Measurements from ENCODE around the gene ST7L. TPM values are rescaled to one million over a fixed set of nuclear protein-coding genes. Genes with fewer than 3 reads are reported as not detected.

The ST7L gene
- total RNA-seq, 1 experiment from 2014 or later: 22.1 TPM

DNA sequence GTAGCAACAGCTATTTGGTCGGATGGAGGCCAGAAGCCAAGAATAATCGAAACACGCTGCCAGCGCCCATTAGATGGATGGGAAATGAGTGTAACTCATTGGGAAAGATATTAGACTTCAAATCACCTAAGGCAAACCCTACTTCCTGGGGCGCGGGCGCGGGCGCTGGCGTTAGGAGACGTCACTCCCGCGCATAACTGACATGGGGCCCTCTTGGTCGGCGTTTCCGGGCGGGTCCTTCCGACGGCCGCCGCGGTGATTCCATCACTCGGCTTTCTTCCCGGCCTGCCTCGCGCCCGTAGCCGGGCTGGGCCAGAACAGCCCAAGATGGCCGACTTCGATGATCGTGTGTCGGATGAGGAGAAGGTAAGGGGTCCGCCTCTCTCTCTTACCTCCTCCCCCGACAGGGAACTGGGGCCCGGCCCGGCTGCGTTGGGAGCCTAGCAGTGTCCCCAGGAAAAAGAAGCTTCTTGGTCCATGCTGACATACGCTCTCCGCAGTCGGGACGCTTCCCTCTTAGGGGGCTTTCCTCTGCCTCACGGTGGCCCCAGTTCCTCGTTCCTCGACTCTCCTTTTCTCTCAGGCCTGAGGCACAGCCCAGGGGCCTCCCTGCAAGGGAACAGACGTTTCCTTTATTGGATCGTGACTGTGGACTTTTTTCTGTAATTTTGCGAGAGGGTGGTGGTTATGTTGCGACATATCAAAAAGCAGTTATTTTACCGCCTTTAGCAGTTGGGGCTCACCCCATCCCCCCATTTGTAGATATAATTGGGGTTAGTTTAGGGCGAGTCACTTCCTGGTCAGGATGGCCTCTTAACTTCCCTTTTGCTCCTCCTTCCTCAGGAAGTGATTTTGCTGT, 806 bp upstream of the ST7L start, which contains the start of gene CAPZA1:
TSS of gene CAPZA1 (plus strand) at position 315 of the 859 bp plus-strand sequence. CDS start at position 328, 13 bp downstream.
- BruUV-seq (replicated peaks): no TSS peak
- intact Hi-C loops (cut with micrococcal nuclease; ENCODE audit: unreplicated experiment): loop anchor here (1.0 to 10.0 kb wide), 4 partner anchors 88 to 229 kb away; partner anchors contain the start of gene RHOC
- Histone ChIP-seq H3K79me2 (ENCODE audit: low read depth) (peaks cover 84% of the 10 kb centered on the region), H3F3A (ENCODE audit: insufficient read depth, low read depth) (peaks cover 17% of the 10 kb centered on the region), H2AFZ (peak within 1 kb of the TSS; percentile 88), H4K20me1 (ENCODE audit: insufficient read depth) (peaks cover 38% of the 10 kb centered on the region), H3K27ac (peak within 1 kb of the TSS; percentile 86), H3K4me3 (peak within 1 kb of the TSS; percentile 96), H3K36me3 (ENCODE audit: low read depth) (peaks cover 24% of the 10 kb centered on the region), H3K9me2 (ENCODE audit: insufficient read depth) (no peaks in the 10 kb centered on the region), H3K4me2 (peak within 1 kb of the TSS; percentile 98), H3K9me3 (ENCODE audit: insufficient read depth, low read depth) (no peaks in the 10 kb centered on the region), H3K4me1 (replicated peaks; ENCODE audit: insufficient read depth) (peaks cover 37% of the 10 kb centered on the region), H3K27me3 (ENCODE audit: insufficient read depth, low read depth) (no peaks in the 10 kb centered on the region)
- peak; percentile 81 to 83 for DNase-seq
- ChIA-PET POLR2A (ENCODE audit: unreplicated experiment) (interaction anchor here (0.7 kb wide), 1 partner anchor 1027 kb away, joined by 3 read pairs; no protein-coding TSS in a partner anchor), CTCF (no interaction called here)
- TF ChIP-seq EZH2 (IDR thresholded peaks at IDR 0.05; ENCODE audit: low read depth): no peak
- TF ChIP-seq, protein P1, sequence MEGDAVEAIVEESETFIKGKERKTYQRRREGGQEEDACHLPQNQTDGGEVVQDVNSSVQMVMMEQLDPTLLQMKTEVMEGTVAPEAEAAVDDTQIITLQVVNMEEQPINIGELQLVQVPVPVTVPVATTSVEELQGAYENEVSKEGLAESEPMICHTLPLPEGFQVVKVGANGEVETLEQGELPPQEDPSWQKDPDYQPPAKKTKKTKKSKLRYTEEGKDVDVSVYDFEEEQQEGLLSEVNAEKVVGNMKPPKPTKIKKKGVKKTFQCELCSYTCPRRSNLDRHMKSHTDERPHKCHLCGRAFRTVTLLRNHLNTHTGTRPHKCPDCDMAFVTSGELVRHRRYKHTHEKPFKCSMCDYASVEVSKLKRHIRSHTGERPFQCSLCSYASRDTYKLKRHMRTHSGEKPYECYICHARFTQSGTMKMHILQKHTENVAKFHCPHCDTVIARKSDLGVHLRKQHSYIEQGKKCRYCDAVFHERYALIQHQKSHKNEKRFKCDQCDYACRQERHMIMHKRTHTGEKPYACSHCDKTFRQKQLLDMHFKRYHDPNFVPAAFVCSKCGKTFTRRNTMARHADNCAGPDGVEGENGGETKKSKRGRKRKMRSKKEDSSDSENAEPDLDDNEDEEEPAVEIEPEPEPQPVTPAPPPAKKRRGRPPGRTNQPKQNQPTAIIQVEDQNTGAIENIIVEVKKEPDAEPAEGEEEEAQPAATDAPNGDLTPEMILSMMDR (conservative IDR thresholded peaks at IDR 0.05): no peak

DNA sequence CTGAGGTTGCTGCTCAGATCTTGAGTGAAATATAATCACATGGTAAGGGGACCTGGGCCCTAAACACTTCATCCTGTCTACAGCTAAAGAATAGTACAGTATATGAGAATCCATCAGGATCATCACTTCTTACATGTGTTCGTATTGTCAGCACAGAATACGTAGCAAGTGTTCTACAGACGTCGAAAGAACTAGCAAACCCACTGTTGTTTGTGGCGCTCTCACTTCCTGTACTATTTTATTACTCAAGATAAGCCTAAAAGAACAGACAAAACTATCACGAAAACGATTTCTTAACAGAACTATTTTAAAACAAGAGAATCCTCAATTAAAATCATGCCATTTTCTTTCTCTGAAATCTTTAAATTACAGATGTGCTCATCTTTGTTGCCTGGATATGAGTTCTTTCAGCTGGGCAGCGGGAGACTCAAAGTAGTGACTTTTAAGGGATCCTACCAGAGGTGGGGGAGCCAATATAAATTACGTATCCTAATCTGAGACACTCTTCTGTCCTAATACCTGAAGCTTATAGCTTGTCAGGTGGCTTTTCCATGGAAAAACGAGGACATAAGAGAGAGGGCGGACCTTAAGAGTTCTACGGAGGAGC, 724 bp downstream of the ST7L start:
- peak overlapping the region; percentile 86 for H3K27ac ChIP-seq
- ChIA-PET CTCF (interaction anchor here (1.2 kb wide), 1 partner anchor 55 kb away, joined by 3 read pairs; no protein-coding TSS in a partner anchor), POLR2A (ENCODE audit: unreplicated experiment) (interaction anchor here (0.6 to 0.8 kb wide), 3 partner anchors 12 to 232 kb away, joined by 3 to 4 read pairs (median 3); no protein-coding TSS in a partner anchor)
- H3K36me3 ChIP-seq (ENCODE audit: low read depth): peaks cover 33% of the 10 kb centered on the region
- peaks cover 29% of the 10 kb centered on the region for H4K20me1 ChIP-seq (ENCODE audit: insufficient read depth)
- no peaks in the 10 kb centered on the region for H3K9me3 ChIP-seq (ENCODE audit: insufficient read depth, low read depth)
- peaks cover 13% of the 10 kb centered on the region for H3F3A ChIP-seq (ENCODE audit: insufficient read depth, low read depth)
- TF ChIP-seq, protein P1 (conservative IDR thresholded peaks at IDR 0.05): no peak
- TF ChIP-seq EZH2 (IDR thresholded peaks at IDR 0.05; ENCODE audit: low read depth): no peak
- H3K4me3 ChIP-seq: peak overlapping the region; percentile 96
- peaks cover 81% of the 10 kb centered on the region for H3K79me2 ChIP-seq (ENCODE audit: low read depth)
- H2AFZ ChIP-seq: peak overlapping the region; percentile 88
- intact Hi-C loops (cut with micrococcal nuclease; ENCODE audit: unreplicated experiment): loop anchor here (10.0 kb wide), 1 partner anchor 153 kb away; no protein-coding TSS in a partner anchor
- peak overlapping the region; percentile 98 for H3K4me2 ChIP-seq
- H3K27me3 ChIP-seq (ENCODE audit: insufficient read depth, low read depth): no peaks in the 10 kb centered on the region
- H3K9me2 ChIP-seq (ENCODE audit: insufficient read depth): no peaks in the 10 kb centered on the region
- BruUV-seq (replicated peaks): no TSS peak
- no peak for DNase-seq
- peaks cover 37% of the 10 kb centered on the region for H3K4me1 ChIP-seq (replicated peaks; ENCODE audit: insufficient read depth)

DNA sequence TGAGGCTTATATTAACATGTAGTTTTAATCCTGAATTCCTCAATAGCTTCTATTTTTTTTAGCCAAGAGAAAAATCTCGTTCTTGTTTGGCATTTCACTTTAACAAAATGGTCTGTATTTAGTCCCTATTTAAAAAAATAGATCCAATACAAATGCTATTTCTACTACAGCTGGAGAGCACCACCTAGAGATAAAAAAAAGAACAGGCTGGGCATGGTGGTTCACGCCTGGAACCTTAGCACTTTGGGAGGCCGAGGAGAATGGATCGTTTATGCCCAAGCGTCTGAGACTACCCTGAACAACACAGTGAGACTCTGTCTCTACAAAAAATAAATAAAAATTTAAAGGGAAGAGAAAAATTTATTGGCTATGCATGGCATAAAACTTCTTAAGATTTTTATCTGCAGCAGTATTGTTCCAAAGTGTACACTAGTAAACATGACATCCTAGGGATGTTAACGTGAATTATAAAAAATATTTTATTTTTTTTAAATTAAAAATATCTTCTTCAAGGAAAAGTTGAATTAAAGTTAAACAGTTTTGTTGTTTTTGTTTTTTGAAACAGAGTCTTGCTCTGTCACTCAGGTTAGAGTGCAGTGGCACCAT, 4.4 kb downstream of the ST7L start:
- no TSS peak for BruUV-seq (replicated peaks)
- H3K36me3 ChIP-seq (ENCODE audit: low read depth): peaks cover 44% of the 10 kb centered on the region
- no peak overlapping the region for H3K4me2 ChIP-seq
- no peak overlapping the region for H2AFZ ChIP-seq
- no peak overlapping the region for H3K27ac ChIP-seq
- H3F3A ChIP-seq (ENCODE audit: insufficient read depth, low read depth): no peaks in the 10 kb centered on the region
- CTCF ChIA-PET: interaction anchor here (0.7 to 1.0 kb wide), 2 partner anchors 93 to 113 kb away, joined by 3 to 5 read pairs; no protein-coding TSS in a partner anchor
- peaks cover 48% of the 10 kb centered on the region for H3K79me2 ChIP-seq (ENCODE audit: low read depth)
- H3K9me2 ChIP-seq (ENCODE audit: insufficient read depth): no peaks in the 10 kb centered on the region
- no peaks in the 10 kb centered on the region for H4K20me1 ChIP-seq (ENCODE audit: insufficient read depth)
- H3K4me1 ChIP-seq (replicated peaks; ENCODE audit: insufficient read depth): peaks cover 13% of the 10 kb centered on the region
- H3K9me3 ChIP-seq (ENCODE audit: insufficient read depth, low read depth): no peaks in the 10 kb centered on the region
- intact Hi-C loops (cut with micrococcal nuclease; ENCODE audit: unreplicated experiment): loop anchor here (1.0 to 10.0 kb wide), 3 partner anchors 114 to 223 kb away; no protein-coding TSS in a partner anchor
- TF ChIP-seq, protein P1 (conservative IDR thresholded peaks at IDR 0.05): peak; percentile 87
- TF ChIP-seq EZH2 (IDR thresholded peaks at IDR 0.05; ENCODE audit: low read depth): no peak
- H3K27me3 ChIP-seq (ENCODE audit: insufficient read depth, low read depth): no peaks in the 10 kb centered on the region
- no peak overlapping the region for H3K4me3 ChIP-seq
- POLR2A ChIA-PET (ENCODE audit: unreplicated experiment): interaction anchor here (0.7 kb wide), 2 partner anchors 113 to 222 kb away, joined by 4 to 5 read pairs; no protein-coding TSS in a partner anchor
- DNase-seq: peak in 1 of 2 experiments; percentile 14
